MM.1S (cell line): ENCODE data around the gene ITFG1.

ENCODE experiments used
- CTCF ChIP-seq: fragments of 300-600 bp; sonication (generic); IDR thresholded peaks from 2 replicates; pipeline ENCODE4 v1.5.1; 2016; ENCODE audit warnings: antibody characterized with exemption, low read length, mixed read lengths
- EZH2 ChIP-seq: fragments of 300-600 bp; sonication (generic); optimal IDR thresholded peaks from 2 replicates; pipeline ENCODE3; 2017; ENCODE audit warnings: low read depth, mild to moderate bottlenecking, antibody characterized with exemption, low read length, mixed read lengths
- EZH2phosphoT487 ChIP-seq: fragments of 300-600 bp; sonication (generic); IDR thresholded peaks from 2 replicates; pipeline ENCODE4 v1.6.1; 2018; ENCODE audit warnings: antibody characterized with exemption, low read length

- TF ChIP-seq CTCF (no peak), EZH2 (no peak), EZH2phosphoT487 (no peak)
Observed at GRCh38 chr16:47483616-47484015, 22.8 kb upstream of the ITFG1 start.
